ENCODE measurements around the gene PRRT1B. TPM values are rescaled to one million over a fixed set of nuclear protein-coding genes. Genes with fewer than 3 reads are reported as not detected.
"Not testable (repeated sequence)": the region's sequence is repeated elsewhere in the genome, so short reads cannot be mapped to it uniquely, and the experiment has no call there.

The PRRT1B gene
- not detected in 2 replicates for total RNA-seq (2014; rRNA removed; shearing (Covaris generic))
- not detected in 2 replicates for polyA plus RNA-seq (2015; cell fraction: cytosol; rRNA removed)
- not detected in 2 replicates for polyA plus RNA-seq (2015; cell fraction: nucleus; rRNA removed)

DNA sequence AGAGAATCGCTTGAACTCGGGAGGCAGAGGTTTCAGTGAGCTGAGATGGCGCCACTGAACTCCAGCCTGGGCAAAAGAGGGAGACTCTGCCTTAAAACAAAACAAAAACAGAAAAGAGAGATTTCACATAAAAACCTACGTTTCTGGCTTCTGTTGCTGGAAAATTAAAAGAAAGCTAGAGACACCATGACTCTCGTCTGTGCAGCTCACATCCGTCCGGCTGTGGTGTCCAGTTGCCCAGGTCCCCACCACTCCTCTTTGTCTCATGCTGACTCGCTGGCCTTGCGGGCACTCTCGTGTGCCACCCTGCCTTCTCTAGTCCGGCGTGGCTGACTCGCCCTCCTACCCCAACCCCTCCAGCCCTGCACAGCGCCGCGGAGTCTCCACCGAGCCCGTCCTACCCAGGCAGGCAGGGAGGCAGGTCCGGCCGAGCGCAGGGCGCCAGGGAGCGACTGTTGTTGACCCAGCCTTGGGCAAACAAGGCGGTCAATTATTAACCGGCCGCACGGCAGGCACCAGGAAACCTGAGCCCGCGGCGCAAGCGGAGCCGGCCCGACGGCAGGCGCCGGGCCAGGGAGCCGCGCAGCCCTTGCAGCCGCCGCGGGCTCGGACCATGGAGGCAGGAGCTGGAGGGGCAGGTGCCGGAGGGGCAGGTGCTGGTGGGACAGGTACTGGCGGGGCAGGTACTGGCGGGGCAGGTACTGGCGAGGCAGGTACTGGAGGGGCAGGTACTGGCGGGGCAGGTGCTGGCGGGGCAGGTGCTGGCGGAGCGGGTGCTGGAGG, at the start of gene PRRT1B:
TSS of gene PRRT1B (plus strand) at position 521 of the 783 bp plus-strand sequence. CDS start at position 614, 93 bp downstream.
- DNase-seq (ENCODE audit: low read depth, low spot score), result no peak
- in situ Hi-C loops (cut with HindIII; ENCODE audit: low pct_unique_long_range_greater_than_20kb, low sequenced_read_pairs), result no loop called here

DNA sequence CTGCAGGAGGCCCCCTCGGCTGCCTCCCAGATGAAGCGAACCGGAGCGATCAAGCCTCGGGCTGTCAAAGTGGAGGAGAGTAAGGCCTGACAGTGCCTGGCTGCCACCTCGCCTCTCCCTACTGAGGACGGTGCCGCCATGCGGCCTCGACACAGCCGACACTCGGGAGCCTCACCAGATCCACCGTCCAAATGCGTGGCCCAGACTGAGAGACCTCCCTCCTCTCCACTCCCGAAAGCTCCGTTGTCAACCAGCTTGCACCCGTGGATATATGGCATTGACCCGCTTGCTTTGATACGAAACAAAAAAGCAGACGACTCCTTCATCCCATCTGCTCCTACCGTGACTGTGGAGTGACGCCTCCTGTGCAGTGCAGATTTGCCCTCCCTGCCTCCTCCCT, 49.5 kb upstream of the PRRT1B start:
- in situ Hi-C loops (cut with HindIII; ENCODE audit: low pct_unique_long_range_greater_than_20kb, low sequenced_read_pairs), result no loop called here
- no peak for DNase-seq (ENCODE audit: low read depth, low spot score)

GRCh38 chr9:131496844-131497405, 48.4 kb upstream of the PRRT1B start:
- no peak for DNase-seq (ENCODE audit: low read depth, low spot score)
- in situ Hi-C loops (cut with HindIII; ENCODE audit: low pct_unique_long_range_greater_than_20kb, low sequenced_read_pairs), result no loop called here

- no peak for DNase-seq (ENCODE audit: low read depth, low spot score)
- in situ Hi-C loops (cut with HindIII; ENCODE audit: low pct_unique_long_range_greater_than_20kb, low sequenced_read_pairs), result no loop called here
Measured at GRCh38 chr9:131499254-131499767, 46.0 kb upstream of the PRRT1B start.

- DNase-seq (ENCODE audit: low read depth, low spot score), result no peak
- in situ Hi-C loops (cut with HindIII; ENCODE audit: low pct_unique_long_range_greater_than_20kb, low sequenced_read_pairs), result no loop called here
Measured at GRCh38 chr9:131500377-131500776, 44.9 kb upstream of the PRRT1B start.

DNA sequence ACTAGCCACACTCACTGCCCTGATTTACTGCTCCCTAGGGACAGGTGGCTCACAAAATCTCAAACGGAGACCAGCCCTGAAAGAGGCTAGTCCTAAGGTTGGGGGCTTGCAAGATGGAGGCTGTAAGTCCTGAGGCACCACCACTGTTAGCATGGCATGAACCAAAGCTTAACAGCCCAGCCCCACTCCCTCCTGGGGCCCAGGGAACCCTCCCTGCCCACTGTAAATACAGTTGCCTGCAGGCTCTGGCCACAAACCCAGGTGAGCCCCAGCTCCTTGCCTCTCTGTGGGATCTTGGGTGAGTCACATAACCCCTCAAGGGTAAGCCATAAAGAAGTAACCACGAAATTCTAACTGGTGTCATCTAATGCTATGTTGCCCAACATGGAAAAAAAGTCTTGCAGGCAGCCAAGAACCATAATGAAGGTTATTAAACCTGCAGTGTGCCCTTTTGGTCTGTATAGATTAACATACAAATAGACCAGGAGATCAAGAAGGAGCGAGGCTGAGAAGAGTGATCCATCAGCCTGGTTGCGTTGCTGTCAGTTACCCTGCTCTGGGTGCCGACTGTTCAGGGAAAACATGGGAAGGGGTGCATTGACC, 44.3 kb upstream of the PRRT1B start:
- peak; percentile 15 for DNase-seq (ENCODE audit: low read depth, low spot score)
- in situ Hi-C loops (cut with HindIII; ENCODE audit: low pct_unique_long_range_greater_than_20kb, low sequenced_read_pairs), result no loop called here

DNA sequence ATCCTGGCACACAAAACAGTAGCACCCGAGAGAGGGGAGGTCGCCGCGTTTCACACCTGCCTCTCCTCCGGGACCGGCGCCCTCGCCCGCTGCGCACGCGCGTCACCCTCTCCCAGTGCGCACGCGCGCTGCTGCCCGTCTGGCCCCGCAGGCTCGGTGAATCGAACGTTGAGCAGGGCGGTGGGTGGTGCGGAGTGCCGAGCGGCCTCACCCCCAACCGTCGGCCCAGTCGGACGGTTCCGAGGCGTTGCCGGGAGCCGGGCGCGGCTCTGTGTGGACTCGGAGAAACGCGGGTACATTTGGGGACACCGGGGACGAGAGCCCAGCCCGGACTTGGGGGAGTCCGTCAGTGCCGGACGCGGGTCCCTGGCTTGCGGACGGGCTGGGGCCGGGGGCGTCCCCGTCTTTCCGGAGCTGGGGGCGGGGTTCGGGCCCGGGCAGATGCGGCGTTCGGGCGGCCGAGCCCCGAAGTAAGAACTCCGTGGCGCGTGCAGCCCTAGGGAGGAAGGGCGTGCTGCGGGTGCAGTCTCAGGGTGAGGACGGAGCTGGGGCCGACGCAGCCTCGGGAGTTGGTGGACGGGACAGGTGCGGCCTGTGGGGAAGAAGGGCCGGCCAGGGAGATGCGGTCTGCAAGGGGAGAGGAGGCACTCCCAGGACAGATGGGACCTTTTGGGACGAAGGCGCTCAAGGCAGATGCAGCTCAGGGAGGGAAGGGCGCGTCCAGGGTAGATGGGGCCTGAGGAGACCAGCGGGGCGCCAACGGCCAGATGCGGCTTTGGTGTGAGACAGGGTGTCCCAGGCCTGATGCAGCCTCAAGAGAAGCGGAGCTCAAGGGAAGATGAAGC, 42.3 kb upstream of the PRRT1B start, which contains the start of gene POMT1:
TSS of gene POMT1 (plus strand) at position 138 of the 845 bp plus-strand sequence. CDS start 1,301 bp downstream, outside the sequence.
- in situ Hi-C loops (cut with HindIII; ENCODE audit: low pct_unique_long_range_greater_than_20kb, low sequenced_read_pairs), result no loop called here
- DNase-seq (ENCODE audit: low read depth, low spot score), result peak; percentile 81

DNA sequence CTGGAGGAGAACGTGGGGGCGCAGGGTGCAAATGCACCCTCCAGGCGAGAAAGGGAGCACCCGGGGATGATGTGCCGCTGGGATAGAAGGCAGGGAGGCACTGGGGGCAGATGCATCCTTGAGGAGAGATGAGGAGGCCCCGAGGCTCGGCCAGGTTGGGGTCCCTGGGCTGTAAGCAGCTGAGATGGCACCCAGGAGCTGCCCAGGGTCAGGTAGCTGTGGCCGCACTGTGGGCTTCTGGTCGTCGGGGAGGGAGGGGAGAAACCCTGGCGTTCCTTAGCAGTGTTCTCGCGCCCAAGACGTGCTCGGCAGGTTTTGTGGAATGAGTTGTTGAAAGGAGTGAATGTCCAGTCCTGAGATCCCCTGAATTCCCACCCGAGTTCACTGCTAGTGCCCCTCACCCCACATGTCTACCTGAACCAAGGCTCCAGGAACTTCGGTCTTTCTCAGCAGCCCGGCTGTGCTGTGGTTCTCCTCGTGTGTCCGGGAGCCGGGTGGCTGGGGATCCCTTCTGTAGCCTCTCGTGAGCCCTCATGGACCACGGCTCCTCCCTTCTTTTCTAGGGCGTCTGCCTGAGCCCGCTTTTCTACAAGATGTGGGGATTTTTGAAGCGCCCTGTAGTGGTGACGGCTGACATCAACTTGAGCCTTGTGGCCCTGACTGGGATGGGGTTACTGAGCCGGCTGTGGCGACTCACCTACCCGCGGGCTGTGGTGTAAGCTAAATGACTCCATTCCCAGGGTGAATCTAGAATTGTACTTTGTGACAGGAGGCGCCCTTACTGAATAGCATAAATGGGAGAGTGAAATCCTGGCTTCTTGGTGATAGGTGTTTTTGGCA, 41.5 kb upstream of the PRRT1B start:
- in situ Hi-C loops (cut with HindIII; ENCODE audit: low pct_unique_long_range_greater_than_20kb, low sequenced_read_pairs), result no loop called here
- DNase-seq (ENCODE audit: low read depth, low spot score), result no peak

- DNase-seq (ENCODE audit: low read depth, low spot score), result no peak
- in situ Hi-C loops (cut with HindIII; ENCODE audit: low pct_unique_long_range_greater_than_20kb, low sequenced_read_pairs), result no loop called here
Measured at GRCh38 chr9:131505012-131505411, 40.3 kb upstream of the PRRT1B start.

DNA sequence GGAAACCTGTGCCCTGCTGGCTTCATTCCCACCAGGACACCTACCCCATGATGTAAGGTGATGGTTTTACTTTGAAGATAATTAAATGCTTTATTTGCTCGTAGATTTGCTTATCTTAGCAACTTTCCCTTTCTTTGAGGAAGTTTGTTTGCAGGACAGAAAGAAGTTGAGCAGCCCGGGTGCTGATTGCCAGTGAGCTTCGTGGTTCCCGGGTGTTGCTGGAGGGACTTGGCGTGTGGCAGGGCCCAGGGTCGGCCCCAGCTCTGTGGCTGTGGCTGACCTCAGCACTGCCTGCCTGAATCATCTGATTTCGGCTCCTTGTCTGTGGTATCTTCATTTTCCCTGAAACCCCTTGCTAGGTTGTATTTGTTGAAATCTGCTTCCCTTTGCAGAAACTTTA, 33.9 kb upstream of the PRRT1B start:
- no peak for DNase-seq (ENCODE audit: low read depth, low spot score)
- in situ Hi-C loops (cut with HindIII; ENCODE audit: low pct_unique_long_range_greater_than_20kb, low sequenced_read_pairs), result no loop called here

- DNase-seq (ENCODE audit: low read depth, low spot score), result no peak
- in situ Hi-C loops (cut with HindIII; ENCODE audit: low pct_unique_long_range_greater_than_20kb, low sequenced_read_pairs), result no loop called here
Measured at GRCh38 chr9:131511880-131512279, 33.4 kb upstream of the PRRT1B start.

- in situ Hi-C loops (cut with HindIII; ENCODE audit: low pct_unique_long_range_greater_than_20kb, low sequenced_read_pairs), result no loop called here
Measured at GRCh38 chr9:131513177-131513576, 32.1 kb upstream of the PRRT1B start.

GRCh38 chr9:131515559-131516031, 29.7 kb upstream of the PRRT1B start:
- in situ Hi-C loops (cut with HindIII; ENCODE audit: low pct_unique_long_range_greater_than_20kb, low sequenced_read_pairs); DNase-seq (ENCODE audit: low read depth, low spot score): not testable (repeated sequence)

More at GRCh38 chr9:131513177-131513576, 32.1 kb upstream of the PRRT1B start:
- DNase-seq (ENCODE audit: low read depth, low spot score), result no peak

GRCh38 chr9:131516100-131516499, 29.2 kb upstream of the PRRT1B start:
- in situ Hi-C loops (cut with HindIII; ENCODE audit: low pct_unique_long_range_greater_than_20kb, low sequenced_read_pairs), result no loop called here
- DNase-seq (ENCODE audit: low read depth, low spot score), result no peak

DNA sequence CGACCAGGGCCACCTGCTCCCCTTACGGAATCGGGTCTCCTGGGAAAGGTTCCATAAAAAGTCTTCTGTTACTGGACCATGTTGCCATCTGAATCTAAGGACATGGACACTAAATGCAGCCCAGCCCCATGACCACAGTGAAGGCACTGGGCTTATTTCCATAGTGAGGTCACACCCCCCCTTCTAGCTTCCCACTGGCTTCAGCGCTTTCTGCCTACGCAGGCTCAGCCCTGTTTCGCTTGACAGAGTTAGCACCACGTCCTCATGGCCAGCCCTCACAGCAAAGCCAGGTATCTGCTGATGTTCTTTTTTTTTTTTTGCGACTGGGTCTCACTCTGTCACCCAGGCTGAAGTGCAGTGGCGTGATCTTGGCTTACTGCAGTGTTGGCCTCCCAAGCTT, 28.4 kb upstream of the PRRT1B start:
- in situ Hi-C loops (cut with HindIII; ENCODE audit: low pct_unique_long_range_greater_than_20kb, low sequenced_read_pairs), result no loop called here
- no peak for DNase-seq (ENCODE audit: low read depth, low spot score)

GRCh38 chr9:131517761-131518190, 27.5 kb upstream of the PRRT1B start:
- in situ Hi-C loops (cut with HindIII; ENCODE audit: low pct_unique_long_range_greater_than_20kb, low sequenced_read_pairs), result no loop called here
- no peak for DNase-seq (ENCODE audit: low read depth, low spot score)
